Right atrium auricular region (tissue), 2 donors: Measurements from ENCODE around the gene PTPN9. TPM values are rescaled to one million over a fixed set of nuclear protein-coding genes. Genes with fewer than 3 reads are reported as not detected.
A peak's percentile ranks its signal among the peaks of the same experiment; 100 is the strongest.

Source experiments
- DNase-seq: peaks from one replicate; pipeline ENCODE4 v3.0.0-alpha.2; 2019; ENCODE audit warnings: low spot score
- H3K27ac ChIP-seq, 2 donors: fragments of 200-600 bp; sonication (generic); 1 replicate in 1 of 2; 2 replicates in 1 of 2; pipeline ENCODE4 v1.5.1; 2016 to 2019
- H3K27me3 ChIP-seq, 2 donors: fragments of 200-600 bp; sonication (generic); one replicate each; pipeline versions ENCODE4 v1.5.1 to v1.6.0; 2017 to 2019
- H3K36me3 ChIP-seq: fragments of 200-600 bp; sonication (generic); one replicate; pipeline ENCODE4 v1.5.1; 2016
- H3K4me1 ChIP-seq, 2 donors: fragments of 200-600 bp; sonication (generic); one replicate each; pipeline versions ENCODE4 v1.5.1 to v1.6.0; 2017 to 2019
- H3K4me3 ChIP-seq, 2 donors: fragments of 200-600 bp; sonication (generic); 1 replicate in 1 of 2; 2 replicates in 1 of 2; pipeline ENCODE4 v1.5.1; 2017 to 2019; ENCODE audit warnings: mild to moderate bottlenecking in 1 of 2, moderate library complexity in 1 of 2
- H3K9me3 ChIP-seq, 2 donors: fragments of 200-600 bp; sonication (generic); one replicate each; pipeline ENCODE4 v1.5.1; 2019
- total RNA-seq, 2 donors: library from RNA; depleted of rRNA; stranded (reverse); fragments of >200 nt; gene quantifications; one replicate each; pipeline ENCODE4 v1.1.0, GENCODE V29; 2016
- TF ChIP-seq, protein P1 (sequence below), 2 donors: fragments of 200-600 bp; sonication (generic); IDR thresholded peaks; one replicate each; pipeline ENCODE4 v1.5.1; 2019; ENCODE audit warnings: antibody characterized with exemption in 2 of 2

PTPN9 gene
- total RNA-seq, 2 donors from 2014 or later: 9.6 to 9.9 TPM

- H3K36me3 ChIP-seq: no peaks in the 10 kb centered on the region
- H3K4me1 ChIP-seq: peaks cover 0 to 21% of the 10 kb centered on the region in 2 donors
- peak overlapping the region; percentile 100 for H3K27ac ChIP-seq
- H3K4me3 ChIP-seq: peak overlapping the region; percentile 81 to 88
- TF ChIP-seq, protein P1, sequence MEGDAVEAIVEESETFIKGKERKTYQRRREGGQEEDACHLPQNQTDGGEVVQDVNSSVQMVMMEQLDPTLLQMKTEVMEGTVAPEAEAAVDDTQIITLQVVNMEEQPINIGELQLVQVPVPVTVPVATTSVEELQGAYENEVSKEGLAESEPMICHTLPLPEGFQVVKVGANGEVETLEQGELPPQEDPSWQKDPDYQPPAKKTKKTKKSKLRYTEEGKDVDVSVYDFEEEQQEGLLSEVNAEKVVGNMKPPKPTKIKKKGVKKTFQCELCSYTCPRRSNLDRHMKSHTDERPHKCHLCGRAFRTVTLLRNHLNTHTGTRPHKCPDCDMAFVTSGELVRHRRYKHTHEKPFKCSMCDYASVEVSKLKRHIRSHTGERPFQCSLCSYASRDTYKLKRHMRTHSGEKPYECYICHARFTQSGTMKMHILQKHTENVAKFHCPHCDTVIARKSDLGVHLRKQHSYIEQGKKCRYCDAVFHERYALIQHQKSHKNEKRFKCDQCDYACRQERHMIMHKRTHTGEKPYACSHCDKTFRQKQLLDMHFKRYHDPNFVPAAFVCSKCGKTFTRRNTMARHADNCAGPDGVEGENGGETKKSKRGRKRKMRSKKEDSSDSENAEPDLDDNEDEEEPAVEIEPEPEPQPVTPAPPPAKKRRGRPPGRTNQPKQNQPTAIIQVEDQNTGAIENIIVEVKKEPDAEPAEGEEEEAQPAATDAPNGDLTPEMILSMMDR (IDR thresholded peaks at IDR 0.05): no peak
- DNase-seq: peak; percentile 90
- H3K9me3 ChIP-seq: no peaks in the 10 kb centered on the region
- no peaks in the 10 kb centered on the region for H3K27me3 ChIP-seq
These were observed 123.6 kb downstream of the PTPN9 start for GRCh38 chr15:75455424-75455981.

DNA sequence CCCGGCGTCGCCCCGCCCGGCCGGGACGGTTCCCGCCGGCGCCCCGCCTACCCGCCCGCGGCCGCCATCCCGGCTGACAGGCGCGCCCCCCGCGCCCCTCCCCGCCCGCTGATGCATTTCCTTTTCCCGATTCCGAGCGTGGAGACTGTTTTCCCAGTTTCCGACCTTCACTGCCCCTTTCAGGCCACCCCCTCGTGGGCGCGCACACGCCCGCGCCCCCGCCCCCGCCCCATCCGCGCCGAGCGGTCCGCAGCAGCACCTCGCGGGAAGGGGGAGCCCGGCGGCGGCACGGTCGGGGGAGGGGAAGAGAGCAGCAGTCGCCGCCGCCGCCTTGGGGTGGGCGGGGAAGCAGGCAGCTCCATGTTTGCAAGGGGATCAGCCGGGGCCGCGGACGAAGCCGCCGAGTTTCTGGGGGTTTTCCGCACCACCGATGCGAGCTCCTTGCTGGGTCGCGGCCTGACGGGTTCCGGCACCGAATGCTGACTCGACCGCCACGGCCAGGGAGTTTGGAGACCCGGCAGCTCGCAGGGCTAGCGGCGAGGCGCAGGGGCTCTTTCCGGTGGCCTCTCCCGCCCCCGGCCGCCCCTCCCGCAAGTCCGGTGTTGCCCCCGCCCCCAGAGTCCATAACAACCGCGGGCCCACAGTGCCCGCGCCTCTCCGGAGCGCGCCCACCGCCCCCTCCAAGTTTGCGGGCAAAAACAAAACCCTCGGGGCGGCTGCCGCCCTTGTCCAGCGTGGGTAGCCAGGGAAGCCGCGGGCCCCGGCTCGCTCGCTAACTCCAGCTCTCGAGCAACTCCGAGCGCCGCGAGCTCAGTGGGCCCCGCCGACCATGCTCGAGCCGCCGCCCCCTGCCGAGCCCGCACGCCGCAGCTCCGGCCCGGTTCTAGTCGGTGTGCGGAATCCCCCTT, 124.4 kb downstream of the PTPN9 start:
- H3K27ac ChIP-seq: peak overlapping the region; percentile 100
- H3K9me3 ChIP-seq: no peaks in the 10 kb centered on the region
- DNase-seq: peak; percentile 70
- H3K4me3 ChIP-seq: peak overlapping the region; percentile 81 to 88
- TF ChIP-seq, protein P1 (IDR thresholded peaks at IDR 0.05): no peak
- peaks cover 0 to 28% of the 10 kb centered on the region in 2 donors for H3K4me1 ChIP-seq
- H3K27me3 ChIP-seq: no peaks in the 10 kb centered on the region
- H3K36me3 ChIP-seq: no peaks in the 10 kb centered on the region

DNA sequence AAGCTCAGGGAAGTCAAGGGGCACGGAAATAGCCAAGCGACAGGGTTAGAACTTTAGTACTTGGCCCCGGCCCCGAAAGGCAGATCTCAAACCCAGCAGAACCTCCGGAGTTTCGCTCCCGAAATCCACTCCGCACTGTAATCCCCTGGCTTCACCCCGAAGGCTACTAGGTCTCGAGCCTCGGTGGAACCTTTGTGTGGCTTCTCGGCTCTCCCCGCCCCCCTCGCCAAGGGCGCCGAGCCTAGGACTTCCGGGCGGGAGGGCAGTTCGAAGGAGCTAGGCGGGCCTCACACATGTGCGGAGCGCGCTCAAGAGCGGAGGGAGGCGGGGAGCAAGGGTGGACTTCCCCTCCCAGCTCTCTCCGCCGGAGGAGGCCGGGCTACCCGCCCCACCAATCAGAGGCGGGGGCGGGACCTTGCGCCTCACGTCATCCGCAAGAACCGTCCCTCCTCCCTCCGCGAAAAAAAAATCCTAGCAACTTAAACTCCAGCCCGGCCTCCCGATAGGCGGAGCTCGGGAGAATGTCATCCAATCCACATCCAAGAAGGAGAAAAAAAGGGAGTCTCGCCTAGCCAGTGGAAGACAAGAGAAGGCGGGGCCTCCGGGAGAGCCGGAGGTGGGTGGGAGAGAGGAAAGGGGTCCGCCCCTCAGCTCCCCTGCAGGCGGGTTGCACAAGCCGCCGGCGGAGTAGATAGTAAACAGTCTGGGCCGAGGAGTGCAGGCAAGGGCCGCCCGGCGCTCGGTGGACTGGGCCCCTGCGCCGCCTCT, 125.2 kb downstream of the PTPN9 start:
- Histone ChIP-seq H3K4me1 (peaks cover 0 to 36% of the 10 kb centered on the region in 2 donors), H3K9me3 (no peaks in the 10 kb centered on the region), H3K27ac (peak overlapping the region; percentile 100), H3K36me3 (no peaks in the 10 kb centered on the region), H3K4me3 (peak overlapping the region; percentile 81 to 88), H3K27me3 (no peaks in the 10 kb centered on the region)
- DNase-seq: peak; percentile 99
- TF ChIP-seq, protein P1 (IDR thresholded peaks at IDR 0.05): no peak

- peak overlapping the region; percentile 100 for H3K27ac ChIP-seq
- H3K4me1 ChIP-seq: peaks cover 0 to 41% of the 10 kb centered on the region in 2 donors
- no peaks in the 10 kb centered on the region for H3K27me3 ChIP-seq
- peak; percentile 68 for DNase-seq
- no peaks in the 10 kb centered on the region for H3K9me3 ChIP-seq
- TF ChIP-seq, protein P1 (IDR thresholded peaks at IDR 0.05): peak in 1 of 2 donors; percentile 34
- H3K4me3 ChIP-seq: peak overlapping the region; percentile 50 to 59
- H3K36me3 ChIP-seq: no peaks in the 10 kb centered on the region
These were observed 126.0 kb downstream of the PTPN9 start for GRCh38 chr15:75452865-75453702.

DNA sequence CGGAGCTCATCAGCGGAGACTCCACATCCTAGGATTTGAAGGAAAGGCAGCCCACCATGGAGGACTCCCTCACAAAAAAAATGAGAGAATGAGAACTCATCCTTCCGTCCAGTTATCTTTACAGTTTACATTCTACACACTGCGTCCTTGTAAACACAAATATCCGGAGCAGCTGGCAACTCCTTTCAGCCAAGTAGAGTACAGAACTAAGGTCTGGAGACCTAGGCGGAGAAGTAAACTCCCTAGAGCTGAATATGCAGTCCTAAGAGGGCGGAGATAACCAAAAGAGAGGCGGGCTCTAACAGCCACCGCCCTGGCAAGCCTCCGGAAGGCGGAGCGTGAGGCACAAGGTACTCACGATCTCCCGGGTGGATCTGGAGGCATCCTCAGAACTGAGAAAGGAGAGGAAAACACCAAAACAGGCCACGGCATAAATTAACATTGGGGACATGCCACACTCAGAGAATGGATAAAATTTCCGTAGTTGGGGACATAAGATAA, 126.7 kb downstream of the PTPN9 start:
- peak; percentile 91 for DNase-seq
- Histone ChIP-seq H3K9me3 (no peaks in the 10 kb centered on the region), H3K4me3 (peak overlapping the region; percentile 50 to 59), H3K27me3 (no peaks in the 10 kb centered on the region), H3K27ac (peak overlapping the region; percentile 100), H3K4me1 (peaks cover 0 to 41% of the 10 kb centered on the region in 2 donors), H3K36me3 (no peaks in the 10 kb centered on the region)
- TF ChIP-seq, protein P1 (IDR thresholded peaks at IDR 0.05): no peak
